Liver (tissue), 3 donors: ENCODE data around the gene FN1.

ENCODE experiments used
- CTCF ChIP-seq: fragments of 150-350 bp; IDR thresholded peaks from 2 replicates; pipeline ENCODE4 v1.5.1; 2017; ENCODE audit warnings: improper control_type of control experiment, low read depth, low read length; ENCODE audit not compliant: missing input control
- HNF4G ChIP-seq: IDR thresholded peaks from 2 replicates; pipeline ENCODE4 v1.6.1; 2016; ENCODE audit warnings: antibody characterized with exemption
- JUND ChIP-seq, 2 donors: IDR thresholded peaks; 2 replicates each; pipeline ENCODE4 v1.6.1; 2016; ENCODE audit warnings: antibody characterized with exemption in 2 of 2
- NR2F2 ChIP-seq: IDR thresholded peaks from 2 replicates; pipeline ENCODE4 v1.6.1; 2016; ENCODE audit warnings: antibody characterized with exemption
- RAD21 ChIP-seq, 2 donors: IDR thresholded peaks; 2 replicates each; pipeline ENCODE4 v1.6.1; 2016; ENCODE audit warnings: antibody characterized with exemption in 2 of 2, mild to moderate bottlenecking in 2 of 2
- RXRA ChIP-seq, 2 donors: IDR thresholded peaks; 2 replicates each; pipeline ENCODE4 v1.6.1; 2017 to 2018; ENCODE audit warnings: antibody characterized with exemption in 2 of 2, mild to moderate bottlenecking in 1 of 2
- TAF1 ChIP-seq: conservative IDR thresholded peaks from 2 replicates; pipeline ENCODE4 v1.6.1; 2016; ENCODE audit warnings: antibody characterized with exemption, mild to moderate bottlenecking
- ZBTB33 ChIP-seq: IDR thresholded peaks from 2 replicates; pipeline ENCODE4 v1.6.1; 2016; ENCODE audit warnings: antibody characterized with exemption
- donor health status: healthy.
- donor health status: healthy.

GRCh38 chr2:215419769-215420470 lies 15.9 kb downstream of the FN1 start:
- no peak for TF ChIP-seq CTCF
- TF ChIP-seq RAD21 (IDR thresholded peaks at IDR 0.05), result no peak
- TF ChIP-seq HNF4G, result no peak
- no peak for TF ChIP-seq ZBTB33
- TF ChIP-seq NR2F2, result no peak
- TF ChIP-seq TAF1, result no peak
- TF ChIP-seq RXRA (IDR thresholded peaks at IDR 0.05), result no peak
- TF ChIP-seq JUND (IDR thresholded peaks at IDR 0.05), result no peak
